Naive thymus-derived CD4-positive, alpha-beta T cell (primary cell): Measurements from ENCODE around the gene JPH3. TPM values are rescaled to one million over a fixed set of nuclear protein-coding genes. Genes with fewer than 3 reads are reported as not detected.

Source experiments
- ATAC-seq: fragments of 150-1000 bp; cut with Tn5 transposase; 2 replicates; pipeline ENCODE4 v1.10.0; 2021; ENCODE audit warnings: mild to moderate bottlenecking, moderate library complexity
- CTCF ChIA-PET: fragments of 350-600 bp; sonication (Branson Sonifier 250); formaldehyde crosslinking; loops from one replicate; lab custom pipeline; 2021; ENCODE audit warnings: antibody characterized with exemption; lab: Charles Lee
- POLR2A ChIA-PET: fragments of 350-600 bp; sonication (Branson Sonifier 250); formaldehyde crosslinking; loops from one replicate; lab custom pipeline; 2021; ENCODE audit warnings: antibody characterized with exemption, inconsistent platforms; lab: Charles Lee
- DNase-seq, 9 donors: peaks; one replicate each; pipeline versions ENCODE4 v3.0.0 to v3.0.0-alpha.2; 2020 to 2022; ENCODE audit warnings: mixed read lengths in 1 of 9
- H3K27ac ChIP-seq: one replicate; pipeline ENCODE4 v1.7.0; 2013; ENCODE audit warnings: mild to moderate bottlenecking, low read depth, low read length, moderate library complexity
- H3K27me3 ChIP-seq, 2 donors: one replicate each; pipeline ENCODE4 v1.7.0; 2013; ENCODE audit warnings: low read length in 2 of 2, mild to moderate bottlenecking in 2 of 2, moderate library complexity in 2 of 2; ENCODE audit not compliant: control insufficient read depth in 2 of 2, insufficient read depth in 2 of 2
- H3K36me3 ChIP-seq, 3 experiments: 1 replicate in 2 of 3; 2 replicates in 1 of 3; pipeline ENCODE4 v1.7.0; 2013; ENCODE audit warnings: low read length in 3 of 3, mild to moderate bottlenecking in 3 of 3, moderate library complexity in 1 of 3; ENCODE audit not compliant: insufficient read depth in 3 of 3, control insufficient read depth in 2 of 3
- H3K4me1 ChIP-seq, 2 donors: one replicate each; pipeline ENCODE4 v1.7.0; 2013; ENCODE audit warnings: low read length in 2 of 2, mild to moderate bottlenecking in 2 of 2, moderate library complexity in 1 of 2; ENCODE audit not compliant: control insufficient read depth in 2 of 2, insufficient read depth in 2 of 2
- H3K4me3 ChIP-seq: 2 replicates; pipeline ENCODE4 v1.7.0; 2013; ENCODE audit warnings: mild to moderate bottlenecking, low read length
- H3K9me3 ChIP-seq, 3 experiments: 1 replicate in 2 of 3; 2 replicates in 1 of 3; pipeline ENCODE4 v1.7.0; 2013; ENCODE audit warnings: low read length in 3 of 3; ENCODE audit not compliant: control insufficient read depth in 2 of 3
- H3K27ac Mint-ChIP-seq, 9 donors: one replicate each; pipeline ENCODE4 v1.8.0; 2020 to 2022; ENCODE audit warnings: mixed read lengths in 9 of 9, mild to moderate bottlenecking in 8 of 9, moderate library complexity in 5 of 9, inconsistent platforms in 2 of 9
- H3K27me3 Mint-ChIP-seq, 5 donors: one replicate each; pipeline ENCODE4 v1.8.0; 2021 to 2022; ENCODE audit warnings: mixed read lengths in 5 of 5, mild to moderate bottlenecking in 1 of 5
- H3K36me3 Mint-ChIP-seq, 5 donors: one replicate each; pipeline ENCODE4 v1.8.0; 2020 to 2022; ENCODE audit warnings: mixed read lengths in 5 of 5, mild to moderate bottlenecking in 3 of 5, inconsistent platforms in 1 of 5
- H3K4me1 Mint-ChIP-seq, 7 donors: one replicate each; pipeline ENCODE4 v1.8.0; 2020 to 2022; ENCODE audit warnings: mixed read lengths in 7 of 7, mild to moderate bottlenecking in 3 of 7, inconsistent platforms in 1 of 7
- H3K4me3 Mint-ChIP-seq, 10 donors: one replicate each; pipeline ENCODE4 v1.8.0; 2020 to 2022; ENCODE audit warnings: mild to moderate bottlenecking in 10 of 10, mixed read lengths in 10 of 10, moderate library complexity in 6 of 10, inconsistent platforms in 2 of 10
- H3K9me3 Mint-ChIP-seq, 11 donors: one replicate each; pipeline ENCODE4 v1.8.0; 2020 to 2022; ENCODE audit warnings: mixed read lengths in 11 of 11, mild to moderate bottlenecking in 4 of 11, inconsistent platforms in 1 of 11, moderate library complexity in 1 of 11
- intact Hi-C, 2 donors: fragments of 100-400 bp; cut with micrococcal nuclease; formaldehyde crosslinking; loops; one replicate each; pipeline ENCODE4 v1.15.1; 2023
- polyA plus RNA-seq, 2 donors: library from polyadenylated mRNA; unstranded; fragments of 300-500 nt; fragmentation: Illumina TruSeq; gene quantifications; one replicate each; pipeline ENCODE4 v1.2.3, GENCODE V29; 2021
- total RNA-seq, 6 experiments: library from RNA in 5 of 6; stranded (reverse) in 5 of 6; gene quantifications; 1 replicate in 5 of 6; 2 replicates in 1 of 6; pipeline ENCODE4 v1.2.3 and lab custom pipeline; 2021 to 2026

JPH3 gene
- total and polyA plus RNA-seq, 7 experiments from 2014 or later, result not detected

DNA sequence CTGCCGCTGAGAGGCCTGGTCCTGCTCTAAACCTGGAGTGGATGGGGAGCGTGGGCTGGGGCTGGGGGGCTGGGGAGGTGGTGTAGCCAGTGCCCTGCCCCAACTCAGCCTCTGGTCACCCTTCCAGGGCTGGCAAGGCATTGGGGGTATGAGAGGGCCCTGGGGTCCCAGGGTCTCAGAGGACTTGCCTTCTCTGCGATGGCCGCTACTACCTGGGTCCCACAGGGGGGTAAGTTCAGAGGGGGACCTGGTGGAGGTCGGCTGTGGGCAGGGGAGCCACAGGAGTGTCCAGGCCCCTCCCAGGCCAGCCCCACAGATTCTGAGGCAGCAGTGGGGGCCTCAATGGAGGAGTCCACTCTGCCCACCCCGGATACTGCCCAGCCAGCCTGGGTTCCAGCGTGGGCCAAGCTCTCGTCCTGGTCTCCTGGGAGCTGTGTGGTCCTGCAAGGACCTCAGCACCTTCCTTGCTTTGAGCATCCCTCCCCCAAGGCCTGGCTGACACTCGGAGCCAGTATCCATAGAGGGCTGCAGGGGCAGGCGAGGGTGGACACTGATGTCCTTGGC, 20.5 kb downstream of the JPH3 start:
- H3K27ac Mint-ChIP-seq, result no peak overlapping the region
- POLR2A ChIA-PET, result no interaction called here
- no peaks in the 10 kb centered on the region for H3K36me3 Mint-ChIP-seq
- no peak overlapping the region for H3K4me3 Mint-ChIP-seq
- H3K9me3 ChIP-seq, result no peaks in the 10 kb centered on the region
- peaks cover 0 to 16% (median 0%) of the 10 kb centered on the region in 5 donors for H3K27me3 Mint-ChIP-seq
- CTCF ChIA-PET, result interaction anchor here (0.5 to 2.5 kb wide), 2 partner anchors 13 to 150 kb away, joined by 3 to 12 read pairs; no protein-coding TSS in a partner anchor
- H3K4me1 ChIP-seq, result no peaks in the 10 kb centered on the region
- DNase-seq (no peak), ATAC-seq (no peak)
- H3K4me1 Mint-ChIP-seq, result no peaks in the 10 kb centered on the region
- intact Hi-C loops, result no loop called here
- H3K27me3 ChIP-seq, result no peaks in the 10 kb centered on the region
- no peak overlapping the region for H3K27ac ChIP-seq
- H3K36me3 ChIP-seq, result no peaks in the 10 kb centered on the region
- H3K4me3 ChIP-seq, result no peak overlapping the region
- H3K9me3 Mint-ChIP-seq, result no peaks in the 10 kb centered on the region

DNA sequence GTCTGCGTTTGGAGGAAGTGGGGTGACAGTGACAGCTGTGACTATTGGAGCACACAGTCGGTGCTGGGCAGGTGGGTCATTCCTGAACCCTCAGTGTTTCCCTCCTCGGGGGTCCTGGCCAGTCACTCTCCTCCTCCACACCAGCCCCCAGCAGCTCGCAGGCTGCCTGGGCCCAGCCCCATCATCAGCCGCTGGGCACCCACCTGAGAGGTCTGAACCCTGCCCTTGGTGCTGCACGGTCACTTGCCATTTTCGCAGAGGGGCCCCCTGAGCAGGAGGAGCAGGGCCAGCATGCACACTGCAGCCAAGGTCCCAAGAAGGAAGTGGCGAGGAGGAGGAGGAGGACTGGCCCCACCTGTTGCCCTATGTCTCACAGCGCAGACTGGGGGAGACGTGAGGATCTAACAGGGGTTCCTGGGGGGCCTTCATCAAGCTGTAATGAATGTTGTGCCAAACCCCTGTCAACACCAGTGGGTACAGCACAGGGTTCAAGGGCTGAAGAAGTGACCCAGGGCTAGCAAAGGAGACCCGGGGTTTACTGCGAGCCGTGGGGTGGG, 23.0 kb downstream of the JPH3 start:
- POLR2A ChIA-PET, result no interaction called here
- H3K4me3 Mint-ChIP-seq, result no peak overlapping the region
- H3K27me3 ChIP-seq, result no peaks in the 10 kb centered on the region
- H3K27ac ChIP-seq, result no peak overlapping the region
- no peaks in the 10 kb centered on the region for H3K36me3 Mint-ChIP-seq
- H3K9me3 Mint-ChIP-seq, result peaks cover 0 to 2% (median 0%) of the 10 kb centered on the region in 11 donors
- H3K4me3 ChIP-seq, result no peak overlapping the region
- H3K9me3 ChIP-seq, result no peaks in the 10 kb centered on the region
- no peaks in the 10 kb centered on the region for H3K36me3 ChIP-seq
- H3K27ac Mint-ChIP-seq, result no peak overlapping the region
- peaks cover 0 to 10% (median 6%) of the 10 kb centered on the region in 5 donors for H3K27me3 Mint-ChIP-seq
- ATAC-seq (no peak), DNase-seq (no peak)
- no peaks in the 10 kb centered on the region for H3K4me1 Mint-ChIP-seq
- H3K4me1 ChIP-seq, result no peaks in the 10 kb centered on the region
- CTCF ChIA-PET, result interaction anchor here (0.5 kb wide), 1 partner anchor 1143 kb away, joined by 4 read pairs; no protein-coding TSS in a partner anchor
- intact Hi-C loops, result no loop called here

DNA sequence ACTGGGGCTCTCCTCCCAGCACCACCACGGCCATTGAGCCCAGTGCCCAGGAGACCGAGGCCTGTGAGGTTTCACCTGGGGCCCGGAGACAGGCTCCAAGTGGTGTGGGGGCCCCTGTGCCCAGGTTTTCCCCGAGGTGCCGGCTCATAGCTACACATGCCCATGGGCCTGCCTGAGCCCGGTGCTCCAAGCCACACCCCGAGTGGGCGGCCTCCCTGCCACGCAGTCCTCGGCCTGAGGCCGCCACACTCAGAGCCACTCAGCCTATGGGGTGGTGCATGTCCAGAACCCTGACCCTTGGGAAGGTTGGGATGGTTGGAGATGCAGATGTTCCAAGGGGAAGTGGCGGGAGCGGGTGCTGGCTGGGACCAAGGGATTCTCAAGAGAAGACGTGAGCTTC, 24.1 kb downstream of the JPH3 start:
- intact Hi-C loops, result no loop called here
- H3K4me1 ChIP-seq, result no peaks in the 10 kb centered on the region
- H3K27me3 ChIP-seq, result no peaks in the 10 kb centered on the region
- peaks cover under 1 to 12% (median 7%) of the 10 kb centered on the region in 11 donors for H3K9me3 Mint-ChIP-seq
- H3K4me1 Mint-ChIP-seq, result no peaks in the 10 kb centered on the region
- H3K36me3 ChIP-seq, result no peaks in the 10 kb centered on the region
- ATAC-seq, result no peak
- POLR2A ChIA-PET, result no interaction called here
- no peak overlapping the region for H3K4me3 Mint-ChIP-seq
- no peak overlapping the region for H3K27ac Mint-ChIP-seq
- no peak overlapping the region for H3K27ac ChIP-seq
- H3K9me3 ChIP-seq, result peaks cover 0 to 4% (median 0%) of the 10 kb centered on the region in 3 experiments
- peaks cover 0 to 8% (median 0%) of the 10 kb centered on the region in 5 donors for H3K36me3 Mint-ChIP-seq
- peaks cover 4 to 18% (median 13%) of the 10 kb centered on the region in 5 donors for H3K27me3 Mint-ChIP-seq
- H3K4me3 ChIP-seq, result no peak overlapping the region
- CTCF ChIA-PET, result interaction anchor here (1.9 kb wide), 1 partner anchor 10 kb away, joined by 8 read pairs; no protein-coding TSS in a partner anchor
- no peak for DNase-seq

DNA sequence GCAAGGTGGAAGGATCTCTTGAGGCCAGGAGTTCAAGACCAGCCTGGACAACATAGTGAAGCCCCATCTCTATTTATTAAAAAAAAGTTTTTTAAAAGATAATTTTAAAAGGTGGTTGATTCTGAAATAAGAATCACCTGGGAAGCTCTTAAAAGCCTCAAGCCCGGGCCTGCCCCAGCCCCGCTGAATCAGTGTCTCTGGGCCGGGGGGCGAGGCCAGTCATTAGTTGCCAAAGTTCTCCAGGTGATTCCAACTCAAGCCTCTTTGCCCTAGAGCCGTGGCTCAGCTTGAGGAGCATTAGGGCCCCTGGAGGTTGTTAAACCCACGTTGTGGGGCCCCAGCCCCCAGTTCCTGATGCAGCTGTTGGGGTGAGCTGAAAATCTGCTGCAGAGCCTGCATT, 24.6 kb downstream of the JPH3 start:
- Mint-ChIP-seq H3K9me3 (peaks cover 2 to 17% (median 9%) of the 10 kb centered on the region in 11 donors), H3K4me1 (no peaks in the 10 kb centered on the region), H3K4me3 (no peak overlapping the region), H3K27me3 (peaks cover 6 to 18% (median 14%) of the 10 kb centered on the region in 5 donors), H3K36me3 (peaks cover 0 to 13% (median 0%) of the 10 kb centered on the region in 5 donors), H3K27ac (no peak overlapping the region)
- ATAC-seq (no peak), DNase-seq (no peak)
- no peak overlapping the region for H3K4me3 ChIP-seq
- POLR2A ChIA-PET, result no interaction called here
- no peaks in the 10 kb centered on the region for H3K4me1 ChIP-seq
- H3K27ac ChIP-seq, result no peak overlapping the region
- H3K9me3 ChIP-seq, result peaks cover 0 to 4% (median 0%) of the 10 kb centered on the region in 3 experiments
- intact Hi-C loops, result no loop called here
- no peaks in the 10 kb centered on the region for H3K27me3 ChIP-seq
- H3K36me3 ChIP-seq, result no peaks in the 10 kb centered on the region
- CTCF ChIA-PET, result interaction anchor here (1.9 kb wide), 1 partner anchor 9 kb away, joined by 8 read pairs; no protein-coding TSS in a partner anchor

DNA sequence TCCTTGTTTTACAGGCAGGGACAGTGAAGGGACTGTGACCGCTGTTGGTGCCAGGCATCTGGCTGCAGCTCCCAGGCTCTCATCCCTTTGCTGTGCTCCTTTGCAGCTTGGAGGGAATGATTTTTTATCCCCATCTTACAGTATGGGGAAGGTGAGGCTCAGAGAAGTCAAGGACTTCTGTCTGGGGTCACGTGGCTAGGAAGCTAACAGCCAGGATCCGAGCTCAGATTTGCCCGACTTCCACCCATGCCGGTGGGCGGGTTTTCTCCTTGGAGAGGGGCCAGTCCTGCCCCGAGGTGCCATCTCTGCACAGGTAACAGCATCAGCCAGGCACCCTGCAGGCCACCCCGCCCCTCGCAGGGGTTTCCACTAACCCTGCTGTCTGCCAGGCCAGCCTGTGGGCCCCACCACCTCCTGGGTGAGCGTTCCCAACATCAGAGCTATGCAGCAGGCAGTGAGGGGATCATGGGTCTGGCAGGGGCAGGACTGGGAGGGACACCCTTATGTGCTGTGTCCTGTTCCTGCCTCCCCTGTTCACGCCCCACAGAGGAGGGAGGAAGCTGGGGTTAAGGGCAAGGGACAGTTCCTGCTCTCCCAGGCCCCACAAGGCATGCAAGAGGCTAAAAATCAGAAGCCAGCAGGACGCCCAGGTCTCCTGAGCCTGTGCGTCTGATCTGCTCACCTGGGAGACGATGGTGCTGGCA, 25.4 kb downstream of the JPH3 start:
- no peak overlapping the region for H3K4me3 Mint-ChIP-seq
- DNase-seq (no peak), ATAC-seq (no peak)
- H3K36me3 Mint-ChIP-seq, result peaks cover 0 to 14% (median 0%) of the 10 kb centered on the region in 5 donors
- CTCF ChIA-PET, result interaction anchor here (1.9 kb wide), 1 partner anchor 9 kb away, joined by 8 read pairs; no protein-coding TSS in a partner anchor
- H3K27ac ChIP-seq, result no peak overlapping the region
- H3K36me3 ChIP-seq, result no peaks in the 10 kb centered on the region
- H3K4me3 ChIP-seq, result no peak overlapping the region
- H3K9me3 Mint-ChIP-seq, result peaks cover 2 to 21% (median 9%) of the 10 kb centered on the region in 11 donors
- H3K27ac Mint-ChIP-seq, result no peak overlapping the region
- no peaks in the 10 kb centered on the region for H3K4me1 ChIP-seq
- peaks cover 9 to 24% (median 14%) of the 10 kb centered on the region in 5 donors for H3K27me3 Mint-ChIP-seq
- H3K27me3 ChIP-seq, result no peaks in the 10 kb centered on the region
- POLR2A ChIA-PET, result no interaction called here
- intact Hi-C loops, result no loop called here
- peaks cover 0 to 4% (median 0%) of the 10 kb centered on the region in 3 experiments for H3K9me3 ChIP-seq
- no peaks in the 10 kb centered on the region for H3K4me1 Mint-ChIP-seq

DNA sequence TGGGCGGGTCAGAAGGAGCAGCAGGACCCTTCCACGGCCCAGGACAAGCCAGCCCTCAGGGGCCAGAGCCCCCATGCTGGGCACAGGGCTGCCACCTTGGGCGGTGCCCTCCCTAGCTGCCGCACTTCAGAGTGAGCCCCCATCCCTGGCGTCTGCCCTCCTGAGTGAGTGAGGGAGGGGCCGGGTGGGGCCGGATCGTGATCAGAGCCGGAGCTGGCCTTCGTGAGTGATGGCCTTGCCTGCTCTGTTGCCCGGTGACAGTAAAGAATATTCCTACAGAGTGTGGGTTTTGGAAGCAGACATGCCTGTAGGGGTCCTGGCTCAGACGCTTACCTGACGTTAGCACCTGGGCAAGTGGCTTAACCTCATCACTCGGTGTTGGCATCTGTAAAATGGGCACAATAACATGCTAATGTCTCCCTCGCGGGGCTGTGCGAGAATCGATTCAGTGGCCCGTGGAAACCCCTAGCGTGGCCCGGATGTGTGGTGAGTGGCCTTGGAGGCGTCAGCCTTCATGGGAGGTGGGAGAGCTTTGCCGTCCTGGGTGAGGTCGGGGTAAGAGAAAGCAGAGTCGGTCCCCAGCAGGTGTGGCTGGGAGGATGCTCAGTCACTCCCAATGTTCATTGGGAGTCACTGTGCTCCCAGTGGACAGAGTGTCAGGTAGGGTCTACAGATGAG, 26.1 kb downstream of the JPH3 start:
- intact Hi-C loops, result no loop called here
- DNase-seq, result no peak

More for the DNA sequence above, 26.1 kb downstream of the JPH3 start:
- no peaks in the 10 kb centered on the region for H3K36me3 ChIP-seq
- ChIA-PET CTCF (no interaction called here), POLR2A (no interaction called here)
- Mint-ChIP-seq H3K4me1 (no peaks in the 10 kb centered on the region), H3K27me3 (peaks cover 9 to 24% (median 14%) of the 10 kb centered on the region in 5 donors), H3K27ac (peak overlapping the region in 1 of 9 donors; percentile 43), H3K36me3 (peaks cover 0 to 14% (median 0%) of the 10 kb centered on the region in 5 donors), H3K4me3 (no peak overlapping the region), H3K9me3 (peaks cover 2 to 21% (median 9%) of the 10 kb centered on the region in 11 donors)
- ATAC-seq, result no peak
- no peaks in the 10 kb centered on the region for H3K4me1 ChIP-seq
- no peak overlapping the region for H3K4me3 ChIP-seq
- peaks cover 0 to 4% (median 0%) of the 10 kb centered on the region in 3 experiments for H3K9me3 ChIP-seq
- H3K27ac ChIP-seq, result no peak overlapping the region
- no peaks in the 10 kb centered on the region for H3K27me3 ChIP-seq
